Gastrocnemius medialis (tissue), 4 donors: ENCODE measurements around the gene SAMD10.

Experiments
- CTCF ChIP-seq, 5 experiments: fragments of 450-650 bp in 3 of 5; fragments of 200-600 bp in 2 of 5; sonication (generic) in 2 of 5; IDR thresholded peaks in 4 of 5; conservative IDR thresholded peaks in 1 of 5; 1 replicate in 4 of 5; 2 replicates in 1 of 5; pipeline ENCODE4 v1.5.1; 2016 to 2019; ENCODE audit warnings: antibody characterized with exemption in 5 of 5, mild to moderate bottlenecking in 3 of 5, moderate library complexity in 3 of 5
- POLR2A ChIP-seq, 2 donors: fragments of 450-650 bp; IDR thresholded peaks; one replicate each; pipeline ENCODE4 v1.6.1; 2017; ENCODE audit warnings: antibody characterized with exemption in 2 of 2, mild to moderate bottlenecking in 2 of 2, moderate library complexity in 2 of 2

GRCh38 chr20:63939061-63939935, 40.1 kb downstream of the SAMD10 start:
- TF ChIP-seq CTCF (IDR thresholded peaks at IDR 0.05 in 4 of 5, conservative IDR thresholded peaks at IDR 0.05 in 1 of 5): no peak
- no peak for TF ChIP-seq POLR2A (IDR thresholded peaks at IDR 0.05)
